NCI-H1105 (cell line): ENCODE data around the gene NCOA1.
"Not testable (repeated sequence)": the region's sequence is repeated elsewhere in the genome, so short reads cannot be mapped to it uniquely, and the experiment has no call there.

Source experiments
- DNase-seq: peaks from one replicate; lab custom pipeline; 2025; lab: John Stamatoyannopoulos, UW

NCOA1 gene

DNA sequence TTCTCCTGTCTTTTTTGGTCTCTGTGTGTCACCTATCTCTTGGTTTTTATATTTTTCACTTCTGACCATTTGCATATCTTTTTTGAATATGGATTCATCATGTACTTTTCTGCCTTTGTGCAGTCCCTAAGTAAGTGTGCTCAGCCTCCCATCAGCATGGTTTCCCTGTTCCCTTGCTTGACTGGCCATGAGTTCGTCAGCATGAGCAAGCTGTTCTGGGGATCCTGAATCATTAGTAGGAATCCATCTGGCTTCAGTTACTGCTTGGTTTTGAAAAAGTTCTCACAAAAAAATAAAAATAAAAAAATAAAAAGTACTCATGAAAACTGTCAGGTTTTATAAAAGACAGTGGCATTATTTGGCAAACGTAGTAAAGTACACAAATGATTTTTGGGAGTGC is 144.1 kb downstream of the NCOA1 start:
- DNase-seq: no peak

- no peak for DNase-seq
Measured at GRCh38 chr2:24638568-24638967, 147.5 kb downstream of the NCOA1 start.

DNA sequence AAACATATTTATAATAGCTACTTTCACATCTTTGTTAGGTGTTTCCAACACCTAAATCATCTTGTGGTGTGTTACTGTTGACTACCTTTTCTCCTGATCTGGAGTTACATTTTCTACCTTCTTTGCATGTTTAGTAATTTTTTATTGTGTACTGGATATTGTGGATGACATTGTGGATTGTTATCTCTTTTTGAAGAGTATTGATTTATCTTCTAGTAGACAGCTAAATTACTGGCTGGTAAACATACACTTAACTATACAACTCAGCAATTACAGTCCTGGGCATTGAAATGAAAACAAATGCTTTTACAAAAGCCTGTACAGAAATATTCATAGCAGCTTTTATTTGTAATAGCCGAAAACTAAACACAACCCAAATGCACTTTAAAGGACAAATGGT is 151.3 kb downstream of the NCOA1 start:
- no peak for DNase-seq

DNA sequence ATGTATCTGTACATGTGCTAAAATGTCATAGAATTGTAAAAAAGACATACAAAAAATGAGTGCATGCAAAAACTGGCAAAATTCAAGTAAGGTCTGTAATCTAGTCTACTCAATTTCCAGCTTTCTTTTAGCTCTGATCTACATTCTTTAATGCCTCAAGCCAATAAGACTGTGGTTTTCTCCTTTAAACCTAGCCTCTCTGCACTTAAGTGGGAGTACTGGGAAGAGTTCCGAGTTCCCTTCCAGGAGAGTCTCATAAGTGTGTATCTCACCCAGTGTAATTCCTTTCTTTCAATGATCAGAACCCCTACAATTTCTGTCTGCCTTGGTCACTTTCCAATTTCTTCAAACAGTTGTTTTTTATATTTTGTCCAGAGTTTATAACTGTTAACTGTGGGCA is 152.0 kb downstream of the NCOA1 start:
- no peak for DNase-seq

- DNase-seq: no peak
Measured at GRCh38 chr2:24644032-24644431, 153.0 kb downstream of the NCOA1 start.

GRCh38 chr2:24650997-24651642 is 160.1 kb downstream of the NCOA1 start:
- DNase-seq: no peak

DNA sequence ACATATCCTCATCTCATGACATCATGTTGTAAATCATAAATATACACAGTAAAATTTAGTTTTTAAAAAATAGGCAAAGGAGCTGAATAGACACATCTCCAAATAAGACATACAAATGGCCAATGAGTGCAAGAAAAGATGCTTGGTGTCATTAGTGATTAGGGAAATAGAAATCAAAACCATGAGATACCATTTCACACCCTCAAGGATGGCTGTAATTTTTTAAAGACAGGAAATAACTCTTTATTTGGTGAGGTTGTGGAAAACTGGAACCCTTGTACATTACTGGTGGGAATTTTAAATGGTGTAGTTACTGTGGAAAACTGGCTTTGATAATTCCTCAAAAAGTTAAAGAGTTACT is 160.6 kb downstream of the NCOA1 start:
- DNase-seq: no peak

- DNase-seq: no peak
Measured at GRCh38 chr2:24652265-24653182, 161.5 kb downstream of the NCOA1 start.

DNA sequence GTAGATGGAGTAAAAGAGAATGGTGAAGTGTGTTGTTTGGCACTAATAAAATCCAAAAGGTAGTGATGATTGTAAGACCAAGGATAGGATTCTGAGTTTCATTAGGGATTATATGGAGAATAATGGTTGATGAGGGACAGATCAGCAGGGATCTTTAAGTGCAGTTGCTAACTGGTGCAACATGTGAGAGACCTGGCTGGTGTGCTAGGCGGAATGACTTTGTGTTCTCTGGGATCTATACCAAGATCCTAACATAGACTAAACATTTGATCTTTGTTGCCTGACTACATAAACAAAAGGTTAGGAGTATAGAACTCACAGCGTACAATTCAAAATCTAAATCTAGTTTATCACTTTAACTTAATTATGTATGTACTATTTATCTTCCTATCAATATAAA is 166.8 kb downstream of the NCOA1 start:
- no peak for DNase-seq

- no peak for DNase-seq
Measured at GRCh38 chr2:24658531-24659202, 167.6 kb downstream of the NCOA1 start.

DNA sequence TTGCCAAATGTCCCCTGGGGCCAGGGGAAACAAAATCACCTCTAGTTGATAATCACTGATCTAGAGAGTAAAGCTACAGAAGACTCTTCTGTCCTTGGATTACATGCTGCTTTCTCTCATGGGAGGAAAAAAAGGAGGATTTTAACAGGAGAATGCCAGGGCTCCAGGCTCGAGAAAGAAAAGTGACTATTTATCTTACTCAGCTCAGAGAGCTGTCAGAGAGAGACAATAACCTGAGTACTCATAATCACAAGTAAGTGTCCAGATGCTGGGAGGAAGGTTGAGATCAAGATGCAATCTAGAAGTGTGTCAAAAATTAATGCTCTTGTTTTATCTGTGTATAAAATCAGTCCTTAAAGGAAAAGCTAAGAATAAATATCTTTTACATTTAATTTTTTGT is 168.8 kb downstream of the NCOA1 start:
- DNase-seq: no peak

GRCh38 chr2:24667542-24667941 is 176.5 kb downstream of the NCOA1 start:
- no peak for DNase-seq

- no peak for DNase-seq
Measured at GRCh38 chr2:24671230-24671629, 180.2 kb downstream of the NCOA1 start.

DNA sequence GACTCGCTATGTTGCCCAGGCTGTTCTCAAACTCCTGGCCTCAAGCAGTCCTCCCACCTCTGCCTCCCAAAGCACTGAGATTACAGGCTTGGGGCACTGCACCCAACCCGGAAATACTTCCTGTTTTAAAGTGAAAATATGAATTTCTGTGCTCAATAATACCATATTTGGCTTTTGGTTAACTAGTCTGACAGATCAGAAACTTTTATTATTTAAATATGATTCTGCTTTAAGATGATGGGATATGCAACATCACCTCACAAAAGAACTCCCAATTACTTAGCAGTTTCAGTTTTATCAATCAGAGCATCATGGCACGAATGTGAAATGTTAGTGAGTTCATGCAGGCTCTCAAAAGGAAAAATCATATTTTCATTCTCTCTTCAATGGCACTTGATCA is 181.5 kb downstream of the NCOA1 start:
- no peak for DNase-seq

DNA sequence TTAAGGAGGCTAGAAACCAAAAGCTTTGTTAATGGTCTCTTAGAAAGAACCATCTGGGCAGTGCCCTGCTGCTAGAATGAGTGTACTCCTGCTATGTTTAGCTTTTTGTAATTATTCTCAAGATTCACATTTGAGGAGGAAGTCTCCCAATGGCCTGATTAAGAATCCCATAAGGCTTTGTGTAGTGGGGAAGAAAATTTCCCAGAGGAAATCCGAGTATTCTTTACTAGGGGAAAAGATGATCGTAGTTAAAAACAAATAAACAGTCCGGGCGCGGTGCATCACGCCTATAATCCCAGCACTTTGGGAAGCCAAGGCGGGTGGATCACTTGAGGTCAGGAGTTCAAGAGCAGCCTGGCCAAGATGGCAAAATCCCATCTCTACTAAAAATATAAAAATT is 184.3 kb downstream of the NCOA1 start:
- DNase-seq: no peak

- DNase-seq: no peak
Measured at GRCh38 chr2:24676493-24676892, 185.4 kb downstream of the NCOA1 start.

GRCh38 chr2:24678066-24678465 is 187.0 kb downstream of the NCOA1 start:
- not testable (repeated sequence) for DNase-seq

GRCh38 chr2:24680196-24680595 is 189.1 kb downstream of the NCOA1 start:
- DNase-seq: no peak

DNA sequence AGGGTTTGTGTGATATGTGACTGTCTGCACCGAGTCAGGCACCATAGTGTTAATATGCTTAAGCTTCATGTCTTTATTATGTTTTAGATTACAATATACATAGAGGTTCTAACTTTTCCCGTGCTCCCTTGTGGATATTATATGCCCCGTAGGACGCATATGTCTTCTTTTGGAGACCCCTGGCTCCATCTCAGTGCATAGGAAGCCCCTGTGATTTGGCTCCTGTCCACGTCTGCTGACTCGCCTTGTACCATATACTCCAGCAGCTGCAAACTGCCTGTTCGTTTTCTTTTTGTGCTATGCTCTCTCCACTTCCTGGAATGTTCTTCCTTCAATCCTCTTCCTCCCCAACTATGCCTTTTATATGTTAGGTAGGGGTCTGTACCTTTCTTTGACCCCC is 191.2 kb downstream of the NCOA1 start:
- DNase-seq: no peak

DNA sequence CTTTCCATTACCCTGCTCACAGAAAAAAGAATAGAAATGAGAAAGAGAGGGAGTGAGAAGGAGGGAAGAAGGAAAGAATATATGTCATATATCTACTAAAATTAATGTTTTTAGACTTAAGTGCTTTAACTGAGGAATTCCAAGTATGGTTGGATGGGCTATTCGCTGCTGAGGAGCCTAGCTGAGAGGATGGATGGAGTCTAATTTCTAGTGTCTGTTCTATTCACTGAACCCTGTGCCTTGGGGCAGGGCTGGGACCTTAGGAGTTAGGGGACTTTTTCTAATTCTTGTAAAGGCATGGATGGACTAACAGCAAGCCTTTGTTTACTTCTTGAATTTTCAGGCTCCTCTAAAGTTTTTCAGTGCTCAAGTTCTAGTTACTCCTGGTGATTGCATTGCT is 192.4 kb downstream of the NCOA1 start:
- DNase-seq: no peak

DNA sequence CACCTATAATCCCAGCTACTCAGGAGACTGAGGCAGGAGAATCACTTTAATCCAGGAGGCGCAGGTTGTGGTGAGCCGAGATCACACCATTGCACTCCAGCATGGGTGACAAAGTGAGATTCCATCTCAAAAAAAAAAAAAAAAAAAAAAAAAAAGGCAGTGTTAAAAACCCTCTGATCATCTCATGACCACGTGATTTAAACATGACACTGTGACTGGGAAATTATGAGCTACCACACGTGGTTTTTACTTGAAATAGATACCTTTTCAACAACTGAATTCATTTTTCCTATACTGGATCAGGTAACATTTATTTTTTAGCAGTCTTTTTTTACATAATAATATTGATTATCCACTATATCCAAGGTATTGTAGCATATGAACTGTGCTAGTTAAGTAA is 199.5 kb downstream of the NCOA1 start:
- DNase-seq: no peak

DNA sequence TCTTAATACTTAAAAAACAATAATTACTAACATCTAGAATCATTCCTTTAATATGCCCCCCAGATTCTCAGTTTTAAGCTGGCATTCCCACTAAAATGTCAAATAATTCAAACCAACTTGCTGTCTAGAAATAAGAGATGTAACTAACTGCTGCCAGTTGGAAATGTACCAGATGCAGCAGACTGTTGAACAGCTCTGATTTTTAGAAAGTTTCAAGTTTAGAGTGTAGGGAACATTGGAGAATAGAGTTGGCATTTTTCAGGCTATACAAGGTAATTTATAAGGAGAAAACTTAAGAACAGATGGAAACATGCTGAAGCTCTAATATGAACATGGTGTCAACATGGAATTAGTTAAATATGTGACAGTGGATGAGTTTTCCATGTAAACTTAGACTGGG is 200.8 kb downstream of the NCOA1 start:
- no peak for DNase-seq

- no peak for DNase-seq
Measured at GRCh38 chr2:24697792-24698191, 206.7 kb downstream of the NCOA1 start.
